Measurements from ENCODE around the gene B4GALNT1.
"Not testable (repeated sequence)": the region's sequence is repeated elsewhere in the genome, so short reads cannot be mapped to it uniquely, and the experiment has no call there.

Gene B4GALNT1

DNA sequence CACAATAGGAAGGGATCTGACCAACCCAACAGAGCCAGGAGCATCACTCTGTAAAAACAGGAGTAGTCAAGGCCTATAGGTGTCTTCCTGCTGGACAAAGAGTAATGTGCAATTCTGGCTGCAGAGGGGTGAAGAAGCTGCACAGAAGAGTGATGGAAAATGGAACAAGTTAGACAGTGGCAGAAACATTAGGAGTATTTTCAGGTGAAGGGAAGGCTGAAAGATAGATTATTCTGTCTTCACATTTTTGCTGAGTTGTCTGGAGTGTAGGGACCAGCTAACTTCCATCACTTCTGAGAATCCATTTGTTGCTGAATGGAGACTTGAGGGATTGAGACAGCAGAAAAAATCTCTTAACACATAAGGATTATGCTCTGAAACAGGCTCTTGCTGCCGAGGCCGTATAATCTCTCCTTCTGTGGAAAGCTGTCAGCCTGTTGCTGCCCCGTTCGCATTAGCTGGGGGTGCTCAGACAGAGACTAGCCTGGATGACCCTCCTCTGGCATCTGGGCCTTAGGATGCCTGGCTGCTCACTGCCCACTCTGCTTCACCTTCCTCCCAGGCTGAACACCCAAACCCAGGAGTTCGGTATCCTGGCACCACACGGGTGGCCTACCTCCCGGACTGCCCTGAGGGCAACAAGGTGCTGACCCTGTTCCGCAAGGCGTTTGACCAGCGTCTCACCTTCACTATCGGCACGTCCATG is 24.9 kb downstream of the B4GALNT1 start:
- DNase-seq (ENCODE audit: low spot score) = no peak

DNA sequence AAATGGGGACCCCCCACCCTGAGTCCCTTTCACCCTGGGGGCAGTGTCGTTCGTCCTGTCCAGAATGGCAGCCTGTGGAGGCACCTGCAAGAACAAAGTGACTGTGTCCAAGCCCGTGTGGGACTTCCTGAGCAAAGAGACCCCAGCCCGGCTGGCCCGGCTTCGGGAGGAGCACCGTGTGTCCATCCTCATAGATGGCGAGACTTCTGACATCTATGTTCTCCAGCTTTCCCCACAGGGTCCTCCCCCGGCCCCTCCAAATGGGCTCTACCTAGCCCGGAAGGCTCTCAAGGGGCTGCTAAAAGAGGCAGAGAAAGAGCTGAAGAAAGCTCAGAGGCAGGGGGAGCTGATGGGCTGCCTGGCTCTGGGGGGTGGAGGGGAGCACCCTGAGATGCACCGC is 26.2 kb downstream of the B4GALNT1 start:
- DNase-seq (ENCODE audit: low spot score) = no peak

DNA sequence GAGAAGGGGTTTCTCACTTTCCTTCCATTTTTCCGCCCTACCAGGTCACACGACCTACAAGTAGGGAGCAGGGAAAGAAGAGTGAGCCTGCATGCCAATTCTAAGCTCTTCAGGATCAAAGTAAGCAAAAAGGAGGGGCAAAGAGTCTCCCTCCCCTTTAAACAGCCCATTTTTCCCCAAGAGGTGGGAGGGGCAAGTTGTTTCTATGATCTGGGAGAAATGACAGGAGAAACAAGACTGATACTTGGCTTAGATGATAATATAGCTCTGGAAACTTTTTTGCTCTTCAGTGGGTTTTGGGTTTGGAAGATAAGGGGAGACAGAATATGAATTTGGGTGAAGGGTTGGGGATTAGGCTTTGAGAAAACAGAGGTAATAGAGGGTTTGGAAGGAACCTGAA is 26.6 kb downstream of the B4GALNT1 start:
- DNase-seq (ENCODE audit: low spot score) = no peak

DNA sequence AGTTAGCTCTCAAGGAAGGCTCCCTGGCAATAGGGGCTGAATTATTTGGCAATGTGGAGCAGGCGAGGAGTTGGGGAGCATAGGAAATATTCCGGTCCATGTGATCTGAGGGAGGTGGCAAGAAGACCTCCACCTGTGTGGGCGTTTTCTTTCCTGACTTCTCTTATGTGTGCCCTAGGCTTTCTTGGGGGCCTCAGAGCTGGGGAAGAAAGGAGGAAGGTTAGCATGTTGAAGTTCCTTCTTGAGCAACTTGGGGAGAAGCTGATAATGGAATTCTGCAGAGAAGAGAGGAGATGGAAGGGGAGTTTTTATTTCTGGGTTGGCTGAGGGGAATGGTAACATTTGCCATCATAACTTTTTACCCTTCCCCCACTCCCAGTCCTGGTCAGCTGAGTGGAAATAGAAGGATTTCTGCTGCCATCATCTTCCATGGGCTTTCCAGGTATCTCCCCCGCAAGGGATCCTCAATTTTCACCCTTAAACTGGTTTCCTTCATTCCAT is 27.1 kb downstream of the B4GALNT1 start:
- DNase-seq (ENCODE audit: low spot score) = no peak

DNA sequence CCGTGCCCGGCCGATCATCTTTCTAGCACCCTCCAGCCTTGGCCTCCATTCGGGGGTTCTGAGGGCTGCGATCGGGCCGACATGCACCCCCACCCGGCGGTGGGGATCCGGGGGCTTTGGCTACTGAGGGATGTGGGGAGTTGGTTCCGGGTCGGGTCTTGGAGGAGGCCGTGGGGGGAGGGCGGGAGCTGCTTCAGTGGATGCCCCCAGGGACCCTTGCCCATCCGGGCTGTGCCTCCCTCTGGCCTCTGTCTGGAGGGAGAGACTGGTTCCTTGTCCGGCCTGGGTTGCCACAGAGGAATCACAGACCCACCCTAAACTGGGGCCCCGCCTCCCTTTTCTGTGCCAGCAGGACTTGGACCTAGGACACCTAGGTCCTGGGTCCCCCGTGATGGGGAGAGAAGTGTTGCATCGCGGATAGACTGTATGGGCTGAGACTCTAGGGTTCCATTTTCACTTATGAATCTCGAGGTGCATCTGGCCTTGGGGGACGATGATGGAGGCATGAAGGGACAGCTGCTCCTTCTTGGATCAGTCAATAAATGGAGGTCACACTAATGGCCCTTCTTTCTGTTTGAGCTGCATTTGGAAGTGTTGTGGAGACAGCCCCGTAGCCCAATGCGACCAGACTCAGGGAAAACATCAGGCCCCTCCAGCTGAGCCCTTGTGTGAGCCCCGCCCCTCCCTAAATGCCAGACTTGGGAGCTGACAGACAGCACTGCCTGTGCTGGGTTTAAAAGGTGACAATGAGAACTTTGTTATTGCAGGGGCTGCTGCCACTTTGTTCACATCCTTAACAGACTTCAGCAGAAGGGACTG is 27.8 kb downstream of the B4GALNT1 start:
- no peak for DNase-seq (ENCODE audit: low spot score)

DNA sequence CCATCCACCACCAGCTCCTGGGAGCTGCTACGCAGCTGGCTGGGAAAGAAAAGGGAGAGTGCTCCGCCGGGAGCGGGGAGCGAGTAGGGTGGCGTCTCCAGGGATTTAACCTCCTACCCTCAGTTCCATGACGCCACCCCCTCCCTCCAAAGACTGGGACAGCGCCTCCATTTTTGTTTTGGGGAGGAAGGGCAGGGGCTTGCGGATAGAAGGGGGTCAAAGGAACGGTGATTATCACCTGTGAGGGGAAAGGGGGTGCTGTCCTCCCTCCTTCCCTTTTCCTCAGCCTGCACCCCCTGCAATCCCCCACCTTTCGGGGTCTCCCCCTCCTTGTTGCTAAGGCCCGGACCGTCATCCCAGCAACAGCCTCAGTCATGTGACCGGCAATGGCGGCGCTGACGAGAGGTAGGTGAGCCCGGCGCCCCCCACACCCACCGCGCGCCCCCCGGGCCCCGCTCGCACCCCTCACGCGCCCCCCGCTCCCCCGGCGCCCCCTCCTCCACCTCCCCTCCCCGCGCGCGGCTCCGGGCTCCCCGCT is 28.5 kb downstream of the B4GALNT1 start, which contains the start of gene DTX3:
TSS of gene DTX3 (plus strand) at position 371 of the 538 bp plus-strand sequence. CDS start 1,694 bp downstream, outside the sequence.
- peak; percentile 76 for DNase-seq (ENCODE audit: low spot score)

DNA sequence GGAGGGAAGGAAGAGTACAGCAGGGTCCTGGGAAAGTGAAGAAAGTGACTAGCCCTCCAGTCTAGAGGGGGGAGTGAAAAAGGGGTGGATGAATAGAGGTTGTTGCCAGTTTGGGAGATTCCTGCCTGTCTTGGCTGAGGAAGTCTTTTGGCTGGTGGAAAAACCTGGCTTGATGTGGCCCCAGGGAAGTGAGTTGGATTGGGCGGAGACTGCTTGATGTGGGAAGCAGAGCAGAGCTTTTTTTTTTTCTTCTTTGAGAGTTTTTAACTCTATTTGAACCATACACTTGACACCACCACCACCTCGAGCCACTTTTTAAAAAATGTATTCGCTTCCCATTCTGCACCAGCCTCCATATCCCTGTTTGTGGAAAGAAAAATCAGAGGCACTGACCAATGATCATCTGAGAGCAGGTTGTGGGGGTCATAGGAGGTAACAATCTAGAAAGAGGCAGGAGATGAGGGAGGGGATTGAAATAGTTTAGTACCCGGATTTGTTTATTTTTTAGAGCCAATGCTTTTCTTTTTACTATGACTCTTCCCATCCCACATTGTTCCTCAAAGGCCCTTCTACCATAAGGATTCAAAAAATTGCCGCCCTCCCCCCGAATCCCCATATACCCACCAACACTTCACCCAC is 29.1 kb downstream of the B4GALNT1 start:
- DNase-seq (ENCODE audit: low spot score) = peak; percentile 66

DNA sequence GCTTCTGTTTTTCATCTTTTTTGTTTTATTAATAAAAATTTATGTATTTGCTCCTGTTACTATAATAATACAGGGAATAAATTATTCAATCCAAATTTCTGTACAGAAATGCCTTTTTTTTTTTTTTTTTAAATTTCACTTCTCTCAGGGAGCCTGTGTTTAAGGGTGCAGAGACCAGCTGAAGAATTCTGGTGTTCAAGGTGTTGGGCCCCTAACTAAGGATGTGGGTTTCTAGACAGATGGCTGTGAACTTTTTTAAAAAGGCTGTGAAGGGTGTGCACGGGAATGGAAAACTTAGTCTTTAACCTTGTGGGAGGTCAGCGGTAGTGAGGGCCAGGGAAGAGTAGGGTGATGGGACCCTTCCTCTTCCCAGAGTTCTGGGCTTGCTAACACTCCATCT is 29.7 kb downstream of the B4GALNT1 start:
- DNase-seq (ENCODE audit: low spot score) = no peak

DNA sequence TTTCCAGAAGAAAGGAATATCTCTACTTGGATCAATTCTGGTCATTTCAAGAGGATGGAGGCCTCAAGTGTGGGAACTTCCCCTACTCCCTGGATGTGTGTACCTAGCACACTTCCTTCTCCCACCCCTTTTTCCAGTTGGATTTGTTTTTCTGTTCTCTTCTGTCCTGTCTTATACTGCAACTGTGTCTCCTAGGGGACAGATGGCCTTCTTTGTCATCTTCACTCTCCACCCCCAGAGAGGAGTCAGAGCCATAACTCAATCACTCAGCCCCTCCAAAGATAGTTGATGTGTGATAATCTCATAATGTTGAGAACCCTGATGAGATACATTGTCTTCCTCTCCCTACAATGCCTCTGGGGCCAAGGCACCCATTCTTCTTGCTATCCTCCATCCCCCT is 30.5 kb downstream of the B4GALNT1 start:
- no peak for DNase-seq (ENCODE audit: low spot score)

DNA sequence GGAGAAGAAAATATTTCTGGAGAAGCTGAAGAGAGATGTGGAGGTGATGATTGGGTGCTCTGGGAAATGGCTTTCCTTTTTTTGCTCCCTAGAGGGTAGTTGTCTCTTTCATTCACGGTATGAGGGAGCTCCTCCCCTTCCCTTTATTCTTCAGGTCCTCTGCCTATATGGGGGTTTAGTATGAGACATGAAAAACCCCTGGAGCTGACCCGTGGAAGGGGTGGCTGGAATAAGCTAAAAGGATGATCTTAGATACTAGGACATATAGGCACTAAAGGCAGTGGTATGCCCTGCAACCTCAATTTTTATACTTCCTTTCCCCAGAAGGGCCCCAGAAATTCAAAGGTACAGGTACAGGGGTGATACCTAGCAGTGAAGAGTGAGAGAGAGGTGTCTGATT is 32.6 kb downstream of the B4GALNT1 start:
- no peak for DNase-seq (ENCODE audit: low spot score)

DNA sequence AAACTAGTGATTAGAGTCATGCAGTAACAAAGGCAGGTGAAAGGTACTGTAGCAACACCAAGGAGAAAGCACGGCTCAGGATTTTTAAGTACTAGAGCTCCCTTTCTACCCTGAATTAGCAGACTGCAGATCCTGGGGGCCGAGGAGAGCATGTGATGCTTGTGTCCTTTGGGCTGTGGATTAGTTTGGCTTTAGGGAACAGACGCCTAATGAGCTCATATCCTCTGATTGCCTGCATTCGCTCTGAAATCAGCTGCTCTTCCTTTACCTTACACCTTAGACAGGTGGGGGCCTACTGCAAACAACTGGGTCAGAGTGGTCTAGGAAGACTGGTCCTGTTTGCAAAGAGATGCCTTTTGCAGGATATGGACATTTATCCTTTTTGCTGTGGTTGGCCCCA is 39.8 kb downstream of the B4GALNT1 start:
- no peak for DNase-seq (ENCODE audit: low spot score)

DNA sequence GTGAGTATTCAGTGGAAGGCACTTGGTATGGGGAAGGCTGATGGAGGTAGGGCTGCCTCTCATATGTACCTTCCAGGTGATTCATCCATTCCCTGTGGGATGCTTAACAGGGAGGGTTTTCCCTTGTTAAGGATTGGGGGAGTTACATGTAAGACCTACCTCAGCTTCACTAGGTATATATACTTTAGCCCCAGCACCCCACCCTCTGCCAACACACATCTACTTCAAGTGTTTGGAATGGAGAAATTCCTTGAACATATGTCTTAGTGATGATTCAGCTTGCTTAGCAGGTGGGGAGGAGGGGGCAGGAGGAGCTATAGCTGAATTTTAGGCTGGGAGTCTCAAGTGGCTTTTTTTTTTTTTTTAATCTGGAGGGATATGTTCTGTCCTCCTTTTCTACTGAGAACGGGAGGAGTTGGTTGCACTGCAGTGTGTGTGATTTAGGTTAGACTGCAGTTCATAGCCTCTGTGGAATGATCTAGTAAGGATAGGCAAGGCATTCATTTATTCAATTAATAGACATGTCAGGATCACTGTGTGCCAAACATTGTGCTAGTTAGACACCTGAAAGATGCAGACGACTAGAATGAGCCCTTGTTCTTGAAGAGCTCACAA is 40.3 kb downstream of the B4GALNT1 start:
- peak; percentile 71 for DNase-seq (ENCODE audit: low spot score)

DNA sequence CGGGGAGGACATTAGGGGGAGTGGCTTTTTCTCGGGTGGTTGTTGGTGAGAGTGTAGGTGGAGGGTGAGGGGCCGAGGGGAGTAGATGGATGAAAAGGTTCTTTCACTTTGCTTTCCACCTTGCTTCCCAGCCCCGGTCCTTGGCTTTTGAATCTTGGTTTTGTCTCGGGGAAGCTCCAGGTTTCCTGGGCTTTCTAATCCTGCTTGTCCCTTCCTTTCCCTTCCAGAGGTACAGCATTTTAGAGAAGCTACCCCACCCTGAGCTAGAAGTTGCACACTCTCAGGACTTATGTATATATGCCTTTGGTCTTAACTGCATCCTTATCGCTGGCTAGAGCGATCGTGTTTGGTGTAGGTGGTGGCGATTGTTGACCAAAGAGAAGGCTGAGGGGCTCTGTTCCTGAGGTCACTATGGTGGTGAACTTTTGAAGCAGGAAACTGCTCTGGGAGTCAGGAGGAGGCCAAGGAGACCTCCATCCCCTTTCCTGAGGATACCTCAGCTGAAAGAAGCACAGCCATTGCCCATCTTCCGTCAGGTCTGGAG is 41.1 kb downstream of the B4GALNT1 start:
- no peak for DNase-seq (ENCODE audit: low spot score)

DNA sequence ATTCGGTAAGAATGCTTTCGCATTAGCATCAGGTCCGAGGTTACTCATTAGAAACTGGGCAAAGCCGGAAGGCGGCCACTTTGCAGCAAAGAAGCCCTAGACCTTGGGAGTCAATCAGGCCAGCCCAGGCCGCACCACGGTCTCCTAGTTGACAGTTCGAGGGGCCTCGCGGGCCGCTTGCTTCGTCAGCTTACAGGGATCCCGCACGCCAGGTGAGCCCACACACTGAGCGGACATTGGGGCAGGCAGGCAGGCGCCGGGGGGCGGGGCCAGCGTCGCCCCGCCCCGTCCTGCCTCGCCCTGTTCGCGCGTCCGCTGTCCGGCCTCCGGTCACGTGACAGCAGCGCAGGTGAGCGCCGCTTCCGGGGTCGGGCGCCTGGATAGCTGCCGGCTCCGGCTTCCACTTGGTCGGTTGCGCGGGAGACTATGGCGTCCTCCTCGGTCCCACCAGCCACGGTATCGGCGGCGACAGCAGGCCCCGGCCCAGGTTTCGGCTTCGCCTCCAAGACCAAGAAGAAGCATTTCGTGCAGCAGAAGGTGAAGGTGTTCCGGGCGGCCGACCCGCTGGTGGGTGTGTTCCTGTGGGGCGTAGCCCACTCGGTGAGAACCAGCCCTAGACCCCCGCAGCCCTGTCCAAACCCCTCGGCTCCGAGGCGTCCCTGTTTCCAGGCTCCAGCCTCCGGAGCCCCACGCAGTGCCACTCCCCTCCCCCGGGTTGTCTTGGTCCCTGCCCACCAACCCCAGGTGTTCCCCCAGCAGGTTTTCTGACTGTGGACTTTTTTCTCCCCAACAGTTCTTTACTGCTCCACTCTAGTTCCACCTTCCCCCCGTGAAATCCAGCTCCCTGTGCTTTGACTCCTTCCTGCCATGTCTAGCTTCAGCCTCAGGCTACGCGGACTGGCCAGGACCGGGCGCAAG is 41.9 kb downstream of the B4GALNT1 start, which contains the start of gene PIP4K2C:
TSS of gene PIP4K2C (plus strand) at position 329 of the 918 bp plus-strand sequence. CDS start at position 427, 98 bp downstream.
- peak; percentile 72 for DNase-seq (ENCODE audit: low spot score)

DNA sequence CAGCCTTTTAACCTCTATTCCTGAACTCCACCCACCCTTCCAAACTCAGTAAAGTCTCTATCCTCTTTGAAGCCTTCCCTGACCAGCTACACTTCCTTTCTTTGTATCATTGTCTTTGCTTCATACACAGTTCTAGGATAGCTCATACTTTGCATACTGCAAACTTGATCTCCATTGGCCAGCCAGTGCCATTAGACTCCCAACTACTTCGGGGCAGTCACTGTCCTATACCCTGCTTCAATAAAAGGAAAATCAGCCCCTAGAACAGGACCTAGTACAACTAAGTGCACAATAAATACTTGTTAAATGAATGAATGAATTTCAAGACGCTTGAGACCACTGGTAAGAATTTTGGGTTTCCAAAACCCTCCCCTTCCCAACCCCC is 42.5 kb downstream of the B4GALNT1 start:
- no peak for DNase-seq (ENCODE audit: low spot score)

DNA sequence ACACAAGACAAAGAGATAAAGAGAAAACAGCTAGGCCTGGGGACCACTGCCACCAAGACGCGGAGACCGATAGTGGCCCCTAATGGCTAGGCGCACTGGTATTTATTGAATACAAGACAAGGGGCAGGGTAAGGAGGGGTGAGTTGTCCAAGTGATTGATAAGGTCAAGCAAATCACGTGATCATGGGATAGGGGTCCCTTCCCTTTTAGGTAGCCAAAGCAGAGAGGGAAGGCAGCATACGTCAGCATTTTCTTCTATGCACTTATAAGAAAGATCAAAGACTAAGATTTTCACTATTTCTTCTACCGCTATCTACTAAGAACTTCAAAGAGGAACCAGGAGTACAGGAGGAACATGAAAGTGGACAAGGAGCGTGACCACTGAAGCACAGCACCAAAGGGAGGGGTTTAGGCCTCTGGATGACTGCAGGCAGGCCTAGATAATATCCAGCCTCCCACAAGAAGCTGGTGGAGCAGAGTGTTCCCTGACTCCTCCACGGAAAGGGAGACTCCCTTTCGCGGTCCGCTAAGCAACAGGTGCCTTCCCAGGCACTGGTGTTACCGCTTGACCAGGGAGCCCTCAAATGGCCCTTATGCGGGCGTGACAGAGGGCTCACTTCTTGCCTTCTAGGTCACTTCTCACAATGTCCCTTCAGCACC is 43.9 kb downstream of the B4GALNT1 start:
- not testable (repeated sequence) for DNase-seq (ENCODE audit: low spot score)

DNA sequence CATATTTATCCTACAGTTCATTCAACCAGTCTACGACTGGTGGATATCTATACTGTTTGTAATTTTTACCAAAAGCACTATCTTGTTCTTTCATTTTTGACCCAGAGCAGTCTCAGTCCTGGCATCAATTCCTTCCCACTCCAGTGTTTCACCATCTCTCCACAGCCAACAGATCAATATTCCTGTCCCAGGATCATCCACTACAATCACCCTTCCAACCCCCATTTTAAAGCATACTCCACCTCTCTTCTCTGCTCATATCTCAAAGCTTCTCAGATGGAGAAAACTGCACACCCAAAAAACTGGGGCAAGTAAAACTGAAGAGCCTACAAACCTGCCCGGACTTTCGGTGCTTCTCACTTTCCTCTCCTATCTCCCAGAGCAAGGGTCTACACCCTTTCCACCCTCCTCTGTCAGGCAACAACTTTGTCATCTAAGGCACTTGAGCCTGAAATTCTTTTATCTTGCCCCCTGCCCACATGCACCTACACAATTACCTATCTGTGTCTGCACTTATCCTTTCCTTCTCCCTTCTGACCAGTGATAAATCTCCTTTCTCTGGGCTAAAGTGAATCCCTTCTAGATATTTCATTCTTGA is 46.1 kb downstream of the B4GALNT1 start:
- DNase-seq (ENCODE audit: low spot score) = no peak

DNA sequence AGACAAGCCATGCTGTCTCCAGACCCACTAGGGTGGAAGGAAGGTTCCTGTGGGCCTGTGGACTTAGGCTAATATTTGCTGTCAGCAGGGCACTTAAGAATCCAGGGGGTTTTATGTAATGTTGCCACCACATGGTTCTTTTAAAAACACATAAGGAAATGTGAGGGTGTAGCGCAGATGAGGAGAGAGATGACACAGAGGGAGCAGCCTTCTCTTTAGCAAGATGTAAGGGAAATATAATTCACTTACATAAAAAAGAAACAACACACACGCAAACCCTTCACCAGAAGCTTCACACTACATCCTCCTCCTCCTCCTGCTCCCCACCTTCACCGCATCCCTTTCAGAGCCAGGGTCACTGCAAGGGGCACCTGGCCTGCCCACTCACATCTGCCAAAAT is 46.9 kb downstream of the B4GALNT1 start:
- peak; percentile 59 for DNase-seq (ENCODE audit: low spot score)

DNA sequence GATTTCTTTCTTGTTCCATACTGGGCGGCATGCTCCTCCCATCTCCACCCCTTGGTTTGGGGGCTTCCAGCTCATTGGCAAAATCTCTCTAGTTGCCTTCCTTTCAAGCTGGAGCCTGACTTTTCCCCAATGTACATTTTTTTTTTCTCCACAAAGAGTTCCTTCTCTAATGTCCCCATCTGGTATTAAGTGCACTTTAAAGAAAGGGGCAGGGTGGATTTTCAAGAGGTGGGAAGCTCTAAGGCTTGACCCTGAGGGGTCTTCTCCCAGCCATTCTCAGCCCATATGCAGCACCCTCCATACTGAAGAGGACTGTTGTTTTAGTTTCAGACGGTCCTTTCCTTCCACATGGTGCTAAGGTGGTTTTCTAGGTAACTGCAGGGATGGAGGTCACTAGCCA is 47.8 kb downstream of the B4GALNT1 start:
- no peak for DNase-seq (ENCODE audit: low spot score)
